NCI-H345 (cell line): ENCODE results near the gene DAB1.

Experiments
- DNase-seq: peaks from one replicate; lab custom pipeline; 2025; lab: John Stamatoyannopoulos, UW

DAB1 gene

DNA sequence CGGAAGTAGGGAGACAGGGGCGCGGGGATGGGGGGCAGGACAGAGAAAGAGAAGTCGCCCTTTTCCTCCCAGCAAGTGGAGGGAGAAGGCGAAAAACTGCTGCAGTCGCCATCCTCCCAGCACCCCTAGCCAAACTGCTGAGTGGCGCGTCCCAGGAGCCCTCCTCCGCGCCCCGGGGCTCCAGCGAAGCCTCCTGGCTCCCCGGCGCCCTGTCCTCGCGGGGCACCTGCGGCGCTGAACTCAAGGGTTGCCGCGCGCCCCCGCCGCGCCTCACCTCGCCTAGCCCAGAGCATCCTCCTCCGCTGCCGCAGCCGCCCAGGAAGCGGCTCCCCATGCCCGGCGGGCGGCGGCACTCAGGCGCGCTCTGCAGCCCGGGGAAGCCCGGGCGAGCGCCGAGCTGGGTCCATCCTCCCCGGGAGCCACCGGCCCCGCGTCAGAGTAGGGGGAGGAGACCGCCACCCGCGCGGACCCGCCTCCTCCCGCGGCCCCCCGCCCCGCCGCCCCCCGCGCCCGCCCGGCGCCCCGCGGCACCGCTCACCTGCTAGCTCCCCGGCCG lies at the start of gene DAB1:
TSS of gene DAB1 (minus strand) at position 405 of the 556 bp plus-strand sequence. CDS start 133,030 bp downstream, outside the sequence.
- DNase-seq, result peak; percentile 44

- DNase-seq, result no peak
Measured at GRCh38 chr1:57473448-57473847, 49.6 kb upstream of the DAB1 start.

DNA sequence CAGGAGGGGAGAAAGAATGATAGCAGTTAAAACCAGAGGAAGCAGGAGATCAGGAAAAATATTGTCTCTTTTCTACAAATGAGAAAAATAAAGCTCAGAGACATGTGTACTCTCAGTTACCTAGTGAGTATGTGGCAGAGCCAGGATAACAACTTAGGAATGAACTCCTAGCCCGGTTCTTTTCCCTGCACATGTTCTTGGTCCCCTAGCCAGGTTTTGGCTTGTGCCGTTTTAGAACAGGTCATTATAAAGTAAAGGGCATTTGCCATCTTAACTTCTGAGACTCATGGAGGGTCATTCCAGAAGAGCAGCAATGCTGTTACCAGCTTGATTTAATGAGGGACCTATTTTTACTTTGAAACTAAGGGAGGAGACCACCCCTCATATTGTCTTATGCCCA lies 48.1 kb upstream of the DAB1 start:
- no peak for DNase-seq

DNA sequence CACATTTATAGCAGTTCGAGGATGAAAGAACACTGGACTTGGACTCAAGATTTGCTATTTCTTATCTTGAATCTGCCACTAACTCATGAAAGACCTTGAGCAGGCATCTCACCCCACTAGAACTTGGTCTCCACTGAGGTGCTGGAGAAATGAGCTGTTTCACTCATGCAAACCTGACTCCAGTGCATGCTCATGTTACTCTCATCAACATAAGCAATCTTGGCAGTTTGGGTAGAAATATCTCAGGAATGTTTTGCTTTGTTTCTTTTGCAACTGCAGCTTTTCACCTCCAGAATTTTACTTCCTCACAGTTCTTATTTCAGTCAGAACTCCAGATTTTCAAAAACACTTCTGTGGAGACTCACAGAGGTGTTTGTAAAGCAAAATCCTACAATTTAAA lies 46.2 kb upstream of the DAB1 start:
- DNase-seq, result no peak

- DNase-seq, result no peak
Measured at GRCh38 chr1:57468641-57469523, 45.0 kb upstream of the DAB1 start.

DNA sequence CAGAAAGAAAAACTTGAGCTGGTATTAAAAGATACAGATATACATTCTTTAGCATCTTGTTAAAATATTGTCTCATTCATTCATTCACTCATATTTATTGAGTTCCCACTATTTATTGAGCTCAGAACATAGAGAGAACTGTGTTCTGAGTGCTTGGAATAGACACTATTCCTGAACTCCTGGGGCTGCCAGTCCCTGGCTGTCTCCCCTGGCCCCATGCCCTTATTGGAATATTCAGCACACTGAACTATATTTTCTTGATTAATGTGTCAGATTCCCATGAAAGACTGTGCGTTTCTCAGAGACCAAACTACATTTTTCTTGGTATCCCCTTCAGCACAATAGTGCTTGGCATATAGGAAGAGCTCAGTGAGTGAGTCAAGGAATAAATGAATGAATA lies 44.0 kb upstream of the DAB1 start:
- DNase-seq, result no peak

GRCh38 chr1:57464756-57465155 lies 40.9 kb upstream of the DAB1 start:
- peak; percentile 56 for DNase-seq

DNA sequence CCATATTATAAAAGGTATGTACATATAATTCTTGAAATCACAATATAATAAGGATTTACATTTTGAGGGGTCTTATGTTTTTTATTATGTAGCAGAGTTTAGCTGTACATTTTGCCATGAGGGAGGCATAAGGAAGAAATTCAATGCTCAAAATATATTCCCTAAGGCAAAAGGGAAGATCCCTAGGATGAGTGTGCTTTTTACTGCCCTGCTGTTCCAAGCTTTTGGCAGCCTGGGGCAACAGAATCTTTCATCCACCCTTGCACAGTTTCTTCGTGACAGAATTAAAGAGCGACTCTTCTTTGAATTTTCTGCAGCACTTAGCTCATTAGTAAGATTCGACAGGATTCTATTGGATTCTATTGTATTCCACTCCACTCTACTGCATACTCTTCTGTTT lies 39.5 kb upstream of the DAB1 start:
- no peak for DNase-seq

DNA sequence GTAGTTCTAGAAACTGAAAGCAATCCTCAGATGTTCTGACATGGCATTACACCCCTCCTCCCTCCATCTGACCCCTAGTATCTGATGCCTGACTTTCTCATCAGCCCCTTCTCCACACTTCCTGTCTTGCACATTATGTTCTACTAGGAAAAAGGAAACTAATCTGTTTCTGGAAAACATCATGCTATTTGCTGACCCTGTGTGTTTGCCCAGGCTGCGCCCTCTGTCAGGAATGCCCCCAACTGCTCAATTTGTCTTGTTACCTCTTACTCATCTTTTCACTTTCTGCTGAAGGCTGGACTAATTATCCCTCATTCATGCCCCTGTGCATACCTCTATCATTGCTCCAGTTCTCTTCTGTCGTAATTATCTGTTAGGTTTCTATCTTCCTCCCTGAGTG lies 37.5 kb upstream of the DAB1 start:
- DNase-seq, result no peak

DNA sequence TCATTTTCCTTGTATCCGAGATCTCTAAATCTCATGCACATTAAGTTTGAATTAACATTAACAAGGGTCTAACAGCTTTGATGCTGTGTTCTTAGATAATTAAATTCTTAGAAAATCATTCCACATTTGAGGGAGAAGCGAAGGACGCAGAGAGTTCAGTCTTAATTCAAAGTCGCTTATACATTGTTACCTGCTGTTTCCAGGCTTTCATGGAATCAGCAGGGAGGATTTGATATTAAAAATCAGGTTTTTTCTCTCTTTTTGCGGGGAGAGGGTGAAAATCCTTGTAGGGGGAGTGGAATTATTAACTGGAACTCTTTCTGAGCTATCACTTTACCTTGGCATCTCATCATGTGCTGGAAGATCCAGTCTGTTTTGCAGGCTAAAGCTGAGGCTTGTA lies 27.7 kb upstream of the DAB1 start:
- DNase-seq, result no peak

- DNase-seq, result no peak
Measured at GRCh38 chr1:57450981-57451380, 27.1 kb upstream of the DAB1 start.

DNA sequence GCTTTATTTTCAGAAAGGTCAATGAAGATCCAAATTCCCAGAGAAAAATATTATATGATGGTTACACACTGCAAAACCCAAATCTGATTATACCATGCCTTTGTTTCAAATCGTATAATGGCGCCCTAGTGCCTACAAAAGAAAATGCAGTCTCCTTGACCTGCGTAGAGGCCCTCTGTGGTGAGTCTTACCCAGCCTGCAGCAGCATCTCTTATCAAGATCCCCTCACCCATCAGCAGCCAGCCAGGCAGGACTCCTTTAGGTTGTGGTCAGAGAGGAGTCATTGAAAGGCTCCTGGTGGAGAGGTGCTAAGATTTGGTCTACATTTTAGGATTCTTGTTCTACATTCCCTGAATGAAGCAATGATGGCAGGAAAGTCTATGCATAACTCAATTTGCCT lies 23.7 kb upstream of the DAB1 start:
- no peak for DNase-seq

GRCh38 chr1:57443004-57443403 lies 19.1 kb upstream of the DAB1 start:
- no peak for DNase-seq

DNA sequence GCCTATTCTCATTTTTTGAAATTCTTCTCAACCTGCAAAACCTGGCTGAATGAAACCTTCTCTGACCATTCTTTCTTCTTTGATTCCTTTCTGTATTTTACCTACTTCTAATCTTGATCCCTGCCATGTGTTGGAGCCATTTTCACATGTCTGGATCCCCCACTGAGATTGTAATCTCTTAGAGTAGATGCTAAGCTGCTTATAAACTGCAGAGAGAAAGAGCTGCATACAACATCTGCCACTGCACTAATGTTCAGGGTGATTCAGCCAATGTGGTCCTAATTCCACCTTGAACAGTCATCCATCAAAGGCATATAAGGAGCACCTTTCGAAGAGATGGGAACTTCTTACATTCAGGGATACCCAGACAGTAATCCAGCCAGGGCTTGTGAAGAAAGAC lies 16.2 kb upstream of the DAB1 start:
- no peak for DNase-seq

- no peak for DNase-seq
Measured at GRCh38 chr1:57431400-57431799, 7.5 kb upstream of the DAB1 start.

DNA sequence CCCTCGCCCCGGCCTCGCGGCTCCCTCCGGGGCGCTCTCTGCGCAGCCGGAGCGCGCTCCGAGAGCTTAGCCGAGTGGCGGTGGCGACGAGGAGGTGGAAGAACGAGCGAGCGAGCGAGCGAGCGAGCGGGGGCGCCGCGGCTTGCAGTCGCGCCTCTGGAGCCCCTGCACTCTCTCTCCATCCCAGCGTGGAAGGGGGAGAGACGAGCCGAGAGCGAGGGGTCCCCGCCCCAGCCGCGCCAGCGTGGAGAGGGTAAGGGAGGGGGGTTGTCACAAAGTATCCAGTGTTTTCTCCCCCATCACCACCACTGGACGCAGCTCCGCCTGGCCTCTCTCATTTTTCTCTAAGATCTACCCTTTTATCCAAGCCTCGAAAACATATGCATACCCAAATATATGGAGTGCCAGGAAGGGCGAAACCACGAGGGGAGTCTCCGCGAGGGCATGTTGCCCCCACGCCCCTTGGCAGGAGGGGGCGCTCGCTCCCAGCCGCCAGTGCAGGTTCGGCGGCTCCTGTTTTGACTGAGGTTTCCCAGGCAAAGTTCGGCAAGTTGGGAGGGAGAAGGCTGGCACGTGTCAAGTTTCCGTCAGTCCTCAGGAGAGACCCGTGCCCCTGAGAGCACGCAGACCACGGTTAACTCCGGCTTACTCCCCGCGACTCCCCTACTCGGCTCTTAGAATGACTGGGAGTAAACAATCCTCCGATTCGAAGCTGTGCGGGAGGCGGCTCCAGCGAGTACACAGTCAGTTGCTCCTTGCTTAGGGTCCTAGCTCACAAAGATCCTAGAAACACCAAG lies 569 bp upstream of the DAB1 start:
- peak; percentile 70 for DNase-seq

GRCh38 chr1:57423135-57423655 lies 665 bp downstream of the DAB1 start:
- peak; percentile 17 for DNase-seq

DNA sequence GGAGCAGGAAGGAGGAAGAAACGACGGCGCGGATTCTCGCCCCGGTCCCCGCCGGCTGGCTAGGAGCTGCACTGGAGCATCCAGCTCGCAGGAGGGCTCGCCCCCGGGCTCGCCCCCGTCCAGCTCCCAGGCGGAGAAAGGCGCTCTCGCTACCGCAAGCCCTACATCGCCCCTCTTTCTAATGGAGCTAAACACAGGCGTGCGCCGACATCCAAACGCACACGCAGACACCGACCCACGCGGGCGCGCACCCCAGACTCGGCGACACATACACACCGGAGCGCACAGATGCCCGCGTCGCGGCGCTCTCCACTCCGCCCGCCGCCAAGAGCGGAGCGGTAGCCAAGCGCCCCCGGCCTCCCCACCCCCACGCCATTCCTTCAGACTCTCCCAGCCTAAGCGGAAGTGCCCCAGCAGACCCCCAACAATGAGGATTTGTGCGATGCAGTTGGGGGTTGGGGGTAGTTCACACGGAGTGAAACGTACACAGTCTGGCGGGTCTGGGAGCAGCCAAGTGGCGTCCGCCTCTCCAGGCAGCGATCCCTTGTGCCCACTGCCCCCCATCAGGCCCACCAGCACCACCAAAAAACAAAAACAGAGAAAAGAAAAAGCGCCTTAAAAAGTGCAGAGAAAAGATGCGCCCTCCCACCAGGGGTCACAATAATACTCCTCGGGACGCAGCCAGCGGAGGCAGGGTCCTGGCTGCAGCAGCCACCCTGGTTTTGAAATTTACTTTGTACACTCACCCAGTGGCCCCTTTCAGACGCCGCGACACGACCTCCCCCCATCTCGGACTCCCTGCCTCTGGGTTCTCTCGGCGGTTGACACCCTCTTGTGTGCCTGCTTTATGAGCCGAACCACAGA lies 1.4 kb downstream of the DAB1 start:
- peak; percentile 43 for DNase-seq

GRCh38 chr1:57421806-57422205 lies 2.1 kb downstream of the DAB1 start:
- no peak for DNase-seq

GRCh38 chr1:57420981-57421785 lies 2.7 kb downstream of the DAB1 start:
- DNase-seq, result no peak

DNA sequence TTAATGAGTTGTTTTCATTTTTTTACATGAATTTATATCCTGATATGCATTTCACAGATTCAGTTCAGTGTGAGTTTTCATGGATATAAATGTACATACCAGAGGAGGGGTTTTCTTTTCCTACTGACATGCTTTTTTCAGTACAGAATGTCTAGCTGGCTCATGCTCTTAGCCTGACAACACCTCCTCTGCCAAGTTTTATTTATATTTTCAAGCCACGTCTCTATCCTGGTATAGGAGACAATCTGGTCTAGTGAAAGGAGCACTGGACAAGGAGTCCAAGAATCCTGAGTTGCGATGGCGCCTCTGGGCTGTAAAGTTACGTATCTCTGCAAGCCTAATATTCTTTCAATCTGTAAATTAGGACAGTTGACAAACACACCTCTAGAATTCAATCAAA lies 4.9 kb downstream of the DAB1 start:
- DNase-seq, result no peak
